Measurements from ENCODE around the gene OTOG. TPM values are rescaled to one million over a fixed set of nuclear protein-coding genes. Genes with fewer than 3 reads are reported as not detected.

The OTOG gene
- total RNA-seq, 4 donors from 2014 or later = not detected

- TF ChIP-seq CTCF (IDR thresholded peaks at IDR 0.05; ENCODE audit: low read depth) = no peak
These were observed 90.8 kb downstream of the OTOG start for GRCh38 chr11:17637901-17638300.

GRCh38 chr11:17638311-17638710 lies 91.3 kb downstream of the OTOG start:
- TF ChIP-seq CTCF (IDR thresholded peaks at IDR 0.05; ENCODE audit: low read depth) = no peak

- no peak for TF ChIP-seq CTCF (IDR thresholded peaks at IDR 0.05; ENCODE audit: low read depth)
These were observed 92.0 kb downstream of the OTOG start for GRCh38 chr11:17639091-17639490.

- no peak for TF ChIP-seq CTCF (IDR thresholded peaks at IDR 0.05; ENCODE audit: low read depth)
These were observed 92.7 kb downstream of the OTOG start for GRCh38 chr11:17639781-17640180.

- TF ChIP-seq CTCF (IDR thresholded peaks at IDR 0.05; ENCODE audit: low read depth) = no peak
These were observed 93.6 kb downstream of the OTOG start for GRCh38 chr11:17640493-17641164.

- TF ChIP-seq CTCF (IDR thresholded peaks at IDR 0.05; ENCODE audit: low read depth) = no peak
These were observed 94.8 kb downstream of the OTOG start for GRCh38 chr11:17641792-17642350.

- no peak for TF ChIP-seq CTCF (IDR thresholded peaks at IDR 0.05; ENCODE audit: low read depth)
These were observed 95.3 kb downstream of the OTOG start for GRCh38 chr11:17642370-17642769.

All from subcutaneous adipose tissue (tissue), 4 donors.